ENCODE results near the gene PTPN23.

GRCh38 chr3:47425383-47425778 is 44.6 kb downstream of the PTPN23 start:
- TF ChIP-seq CTCF (conservative IDR thresholded peaks at IDR 0.05; ENCODE audit: low read length) (no peak), EZH2phosphoT487 (IDR thresholded peaks at IDR 0.05; ENCODE audit: borderline replicate concordance) (no peak)
